HepG2 (cell line): ENCODE measurements around the gene MOB3C. TPM values are rescaled to one million over a fixed set of nuclear protein-coding genes. Genes with fewer than 3 reads are reported as not detected.

ENCODE experiments used
- AGO2 ChIP-seq: fragments of 200-400 bp; formaldehyde crosslinking; optimal IDR thresholded peaks from 2 replicates; pipeline ENCODE3; 2017; ENCODE audit warnings: mild to moderate bottlenecking, low read depth, low read length, moderate library complexity
- ARNTL ChIP-seq: sonication (generic); formaldehyde crosslinking; IDR thresholded peaks from 2 replicates; pipeline ENCODE4 v1.4.0; 2020; ENCODE audit warnings: mild to moderate bottlenecking, missing genetic modification reagents
- CBX1 ChIP-seq: IDR thresholded peaks from one replicate; pipeline ENCODE4 v1.6.1; 2016; ENCODE audit warnings: antibody characterized with exemption, low read depth
- DMAP1 ChIP-seq: IDR thresholded peaks from 2 replicates; pipeline ENCODE4 v1.6.1; 2016
- ELF3 ChIP-seq: IDR thresholded peaks from 2 replicates; pipeline ENCODE4 v1.6.1; 2016; ENCODE audit warnings: missing genetic modification reagents, missing compliant biosample characterization
- MED13 ChIP-seq: sonication (generic); formaldehyde crosslinking; IDR thresholded peaks from 2 replicates; pipeline ENCODE4 v1.5.0; 2020; ENCODE audit warnings: missing genetic modification reagents
- MXI1 ChIP-seq: IDR thresholded peaks from 3 replicates; pipeline ENCODE4 v1.6.1; 2012; ENCODE audit warnings: low read depth, low read length, inconsistent platforms, borderline replicate concordance
- NR2C2 ChIP-seq: sonication (generic); formaldehyde crosslinking; IDR thresholded peaks from 2 replicates; pipeline ENCODE4 v1.4.0; 2020; ENCODE audit warnings: missing genetic modification reagents, mild to moderate bottlenecking, moderate library complexity, borderline replicate concordance
- REXO4 ChIP-seq: sonication (generic); formaldehyde crosslinking; IDR thresholded peaks from 2 replicates; pipeline ENCODE4 v1.8.0; 2022; ENCODE audit warnings: missing genetic modification reagents, mild to moderate bottlenecking, borderline replicate concordance
- STAG1 ChIP-seq: sonication (generic); formaldehyde crosslinking; IDR thresholded peaks from 2 replicates; pipeline ENCODE4 v1.4.0; 2020; ENCODE audit warnings: missing genetic modification reagents
- ZNF33A ChIP-seq: sonication (generic); formaldehyde crosslinking; IDR thresholded peaks from 2 replicates; pipeline ENCODE4 v1.5.1; 2020; ENCODE audit warnings: missing genetic modification reagents, mild to moderate bottlenecking, moderate library complexity, borderline replicate concordance
- ZNF543 ChIP-seq: sonication (generic); formaldehyde crosslinking; IDR thresholded peaks from 2 replicates; pipeline ENCODE4 v1.4.0; 2020; ENCODE audit warnings: mild to moderate bottlenecking, missing genetic modification reagents
- ZNF7 ChIP-seq: IDR thresholded peaks from 2 replicates; pipeline ENCODE4 v1.6.1; 2016; ENCODE audit warnings: missing biosample characterization, missing genetic modification reagents
- ZNF720 ChIP-seq: sonication (generic); formaldehyde crosslinking; IDR thresholded peaks from 2 replicates; pipeline ENCODE4 v1.4.0; 2020; ENCODE audit warnings: missing genetic modification reagents
- ZNF776 ChIP-seq: sonication (generic); formaldehyde crosslinking; IDR thresholded peaks from 2 replicates; pipeline ENCODE4 v1.4.0; 2020; ENCODE audit warnings: mild to moderate bottlenecking, missing genetic modification reagents
- polyA plus RNA-seq, 8 experiments: library from polyadenylated mRNA; depleted of rRNA in 3 of 8; stranded (reverse) in 7 of 8; unstranded in 1 of 8; fragments of >200 nt; fragmentation: Illumina TruSeq in 4 of 8; extraction: Trizol in 4 of 8; gene quantifications; 2 replicates each; pipeline versions ENCODE4 v1.2.1 to v1.2.3, GENCODE V29; 2011 to 2016; ENCODE audit warnings: low read depth in 4 of 8, missing spikeins in 1 of 8, mixed read lengths in 1 of 8; ENCODE audit not compliant: insufficient read depth in 1 of 8
- total RNA-seq, 5 experiments: library from RNA; depleted of rRNA; stranded (reverse); fragments of >200 nt; fragmentation: Illumina TruSeq; extraction: Trizol; gene quantifications; 2 replicates each; pipeline ENCODE4 v1.2.3, GENCODE V29; 2016; ENCODE audit warnings: low read depth in 1 of 5
- TF ChIP-seq, protein P1 (sequence below), 2 experiments: sonication (generic) in 1 of 2; formaldehyde crosslinking in 1 of 2; IDR thresholded peaks; 2 replicates each; pipeline versions ENCODE4 v1.6.1 to v1.9.0; 2014 to 2022; ENCODE audit warnings: antibody characterized with exemption in 1 of 2, borderline replicate concordance in 1 of 2, inconsistent platforms in 1 of 2, low read depth in 1 of 2, missing genetic modification reagents in 1 of 2
- TF ChIP-seq, protein P2 (sequence below): sonication (generic); formaldehyde crosslinking; IDR thresholded peaks from 2 replicates; pipeline ENCODE4 v1.9.0; 2021; ENCODE audit warnings: missing genetic modification reagents, borderline replicate concordance
- TF ChIP-seq, protein P3 (sequence below): sonication (generic); formaldehyde crosslinking; IDR thresholded peaks from 2 replicates; pipeline ENCODE4 v1.5.0; 2020; ENCODE audit warnings: missing genetic modification reagents
- TF ChIP-seq, protein P4 (sequence below): sonication (generic); formaldehyde crosslinking; IDR thresholded peaks from 2 replicates; pipeline ENCODE4 v1.4.0; 2020; ENCODE audit warnings: missing genetic modification reagents; ENCODE audit errors: not compliant biosample characterization

MOB3C gene
- total and polyA plus RNA-seq, 2 of the 13 experiments (the other 11 are each of a cell fraction or from before 2014, with no cell fraction given) = 3.5 to 4.1 TPM

DNA sequence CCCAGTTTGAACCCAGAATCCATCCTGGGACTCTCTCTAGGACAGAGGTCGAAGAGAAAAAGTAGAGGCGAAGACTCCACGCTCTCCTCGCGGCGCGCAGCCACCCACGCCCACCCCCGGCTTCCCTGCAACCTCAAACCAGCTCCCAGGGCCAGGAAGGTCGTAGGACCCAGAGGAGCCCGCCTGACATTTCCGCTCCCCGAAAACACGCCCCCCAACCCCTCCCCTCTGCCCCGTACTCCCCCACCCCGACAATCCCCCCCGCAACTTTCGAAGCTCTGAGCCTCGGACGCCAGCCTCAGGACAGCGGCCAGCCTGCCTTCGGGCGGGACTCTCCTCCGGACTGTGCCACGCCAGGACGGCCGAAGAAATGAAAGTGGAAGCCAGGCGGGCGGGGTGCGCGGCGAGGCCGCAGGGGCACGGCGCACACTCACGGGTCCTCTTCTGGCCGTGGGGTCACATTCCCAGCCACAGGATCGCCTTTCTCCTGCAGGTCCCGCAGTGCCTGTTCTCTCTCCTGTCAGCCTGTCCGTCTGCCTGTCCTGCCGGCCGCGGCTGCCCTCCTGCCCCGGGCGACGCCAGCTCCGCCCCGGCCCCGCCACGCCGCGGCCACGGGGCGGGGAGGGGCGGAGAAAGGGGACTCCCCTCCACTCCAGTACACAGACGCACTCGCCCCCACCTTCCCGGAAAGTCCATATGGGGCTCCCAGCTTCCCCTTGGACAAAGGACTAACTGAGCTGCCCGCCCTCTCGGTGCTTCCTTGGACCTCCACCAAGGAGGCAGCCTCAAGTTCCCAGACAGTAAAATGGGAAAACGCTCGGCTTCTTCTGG, at the start of gene MOB3C (continued):
- no peak for TF ChIP-seq MED13 (CRISPR knock-in tag)
- TF ChIP-seq, protein P1, sequence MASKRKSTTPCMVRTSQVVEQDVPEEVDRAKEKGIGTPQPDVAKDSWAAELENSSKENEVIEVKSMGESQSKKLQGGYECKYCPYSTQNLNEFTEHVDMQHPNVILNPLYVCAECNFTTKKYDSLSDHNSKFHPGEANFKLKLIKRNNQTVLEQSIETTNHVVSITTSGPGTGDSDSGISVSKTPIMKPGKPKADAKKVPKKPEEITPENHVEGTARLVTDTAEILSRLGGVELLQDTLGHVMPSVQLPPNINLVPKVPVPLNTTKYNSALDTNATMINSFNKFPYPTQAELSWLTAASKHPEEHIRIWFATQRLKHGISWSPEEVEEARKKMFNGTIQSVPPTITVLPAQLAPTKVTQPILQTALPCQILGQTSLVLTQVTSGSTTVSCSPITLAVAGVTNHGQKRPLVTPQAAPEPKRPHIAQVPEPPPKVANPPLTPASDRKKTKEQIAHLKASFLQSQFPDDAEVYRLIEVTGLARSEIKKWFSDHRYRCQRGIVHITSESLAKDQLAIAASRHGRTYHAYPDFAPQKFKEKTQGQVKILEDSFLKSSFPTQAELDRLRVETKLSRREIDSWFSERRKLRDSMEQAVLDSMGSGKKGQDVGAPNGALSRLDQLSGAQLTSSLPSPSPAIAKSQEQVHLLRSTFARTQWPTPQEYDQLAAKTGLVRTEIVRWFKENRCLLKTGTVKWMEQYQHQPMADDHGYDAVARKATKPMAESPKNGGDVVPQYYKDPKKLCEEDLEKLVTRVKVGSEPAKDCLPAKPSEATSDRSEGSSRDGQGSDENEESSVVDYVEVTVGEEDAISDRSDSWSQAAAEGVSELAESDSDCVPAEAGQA (IDR thresholded peaks at IDR 0.05; ENCODE audit: low read depth) = no peak
- TF ChIP-seq, protein P1 (CRISPR knock-in tag; IDR thresholded peaks at IDR 0.05; ENCODE audit: borderline replicate concordance) = no peak
- no peak for TF ChIP-seq CBX1
- TF ChIP-seq, protein P2, sequence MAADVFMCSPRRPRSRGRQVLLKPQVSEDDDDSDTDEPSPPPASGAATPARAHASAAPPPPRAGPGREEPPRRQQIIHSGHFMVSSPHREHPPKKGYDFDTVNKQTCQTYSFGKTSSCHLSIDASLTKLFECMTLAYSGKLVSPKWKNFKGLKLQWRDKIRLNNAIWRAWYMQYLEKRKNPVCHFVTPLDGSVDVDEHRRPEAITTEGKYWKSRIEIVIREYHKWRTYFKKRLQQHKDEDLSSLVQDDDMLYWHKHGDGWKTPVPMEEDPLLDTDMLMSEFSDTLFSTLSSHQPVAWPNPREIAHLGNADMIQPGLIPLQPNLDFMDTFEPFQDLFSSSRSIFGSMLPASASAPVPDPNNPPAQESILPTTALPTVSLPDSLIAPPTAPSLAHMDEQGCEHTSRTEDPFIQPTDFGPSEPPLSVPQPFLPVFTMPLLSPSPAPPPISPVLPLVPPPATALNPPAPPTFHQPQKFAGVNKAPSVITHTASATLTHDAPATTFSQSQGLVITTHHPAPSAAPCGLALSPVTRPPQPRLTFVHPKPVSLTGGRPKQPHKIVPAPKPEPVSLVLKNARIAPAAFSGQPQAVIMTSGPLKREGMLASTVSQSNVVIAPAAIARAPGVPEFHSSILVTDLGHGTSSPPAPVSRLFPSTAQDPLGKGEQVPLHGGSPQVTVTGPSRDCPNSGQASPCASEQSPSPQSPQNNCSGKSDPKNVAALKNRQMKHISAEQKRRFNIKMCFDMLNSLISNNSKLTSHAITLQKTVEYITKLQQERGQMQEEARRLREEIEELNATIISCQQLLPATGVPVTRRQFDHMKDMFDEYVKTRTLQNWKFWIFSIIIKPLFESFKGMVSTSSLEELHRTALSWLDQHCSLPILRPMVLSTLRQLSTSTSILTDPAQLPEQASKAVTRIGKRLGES (CRISPR knock-in tag) = no peak
- peak; percentile 46 for TF ChIP-seq NR2C2 (CRISPR knock-in tag)
- no peak for TF ChIP-seq AGO2
- TF ChIP-seq, protein P3, sequence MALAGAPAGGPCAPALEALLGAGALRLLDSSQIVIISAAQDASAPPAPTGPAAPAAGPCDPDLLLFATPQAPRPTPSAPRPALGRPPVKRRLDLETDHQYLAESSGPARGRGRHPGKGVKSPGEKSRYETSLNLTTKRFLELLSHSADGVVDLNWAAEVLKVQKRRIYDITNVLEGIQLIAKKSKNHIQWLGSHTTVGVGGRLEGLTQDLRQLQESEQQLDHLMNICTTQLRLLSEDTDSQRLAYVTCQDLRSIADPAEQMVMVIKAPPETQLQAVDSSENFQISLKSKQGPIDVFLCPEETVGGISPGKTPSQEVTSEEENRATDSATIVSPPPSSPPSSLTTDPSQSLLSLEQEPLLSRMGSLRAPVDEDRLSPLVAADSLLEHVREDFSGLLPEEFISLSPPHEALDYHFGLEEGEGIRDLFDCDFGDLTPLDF (CRISPR knock-in tag) = no peak
- TF ChIP-seq REXO4 = no peak
- no peak for TF ChIP-seq MXI1
- TF ChIP-seq ZNF33A (CRISPR knock-in tag) = no peak
- no peak for TF ChIP-seq ZNF720
- peak; percentile 24 for TF ChIP-seq ELF3 (CRISPR knock-in tag)
- no peak for TF ChIP-seq ZNF543 (CRISPR knock-in tag)
- TF ChIP-seq ARNTL (CRISPR knock-in tag) = no peak
- no peak; the same call in 1 of the 2 replicates for TF ChIP-seq DMAP1 (CRISPR knock-in tag)
- no peak for TF ChIP-seq STAG1 (CRISPR knock-in tag)
- no peak for TF ChIP-seq ZNF7
- no peak for TF ChIP-seq ZNF776 (CRISPR knock-in tag)
- TF ChIP-seq, protein P4, sequence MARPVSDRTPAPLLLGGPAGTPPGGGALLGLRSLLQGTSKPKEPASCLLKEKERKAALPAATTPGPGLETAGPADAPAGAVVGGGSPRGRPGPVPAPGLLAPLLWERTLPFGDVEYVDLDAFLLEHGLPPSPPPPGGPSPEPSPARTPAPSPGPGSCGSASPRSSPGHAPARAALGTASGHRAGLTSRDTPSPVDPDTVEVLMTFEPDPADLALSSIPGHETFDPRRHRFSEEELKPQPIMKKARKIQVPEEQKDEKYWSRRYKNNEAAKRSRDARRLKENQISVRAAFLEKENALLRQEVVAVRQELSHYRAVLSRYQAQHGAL (CRISPR knock-in tag) = no peak
